H1 (cell line): ENCODE data around the gene QSOX1. TPM values are rescaled to one million over a fixed set of nuclear protein-coding genes. Genes with fewer than 3 reads are reported as not detected.

Experiments used
- BCL11A ChIP-seq, 2 experiments: IDR thresholded peaks; one replicate each; pipeline ENCODE4 v1.6.1; 2011; ENCODE audit warnings: low read depth in 2 of 2, low read length in 2 of 2, mild to moderate bottlenecking in 2 of 2
- CHD2 ChIP-seq: IDR thresholded peaks from 2 replicates; pipeline ENCODE4 v1.6.1; 2012; ENCODE audit warnings: low read length, improper control_type of control experiment
- FOSL1 ChIP-seq: IDR thresholded peaks from 2 replicates; pipeline ENCODE4 v1.6.1; 2011; ENCODE audit warnings: mild to moderate bottlenecking, low read depth, low read length, moderate library complexity; ENCODE audit not compliant: insufficient read depth
- HDAC2 ChIP-seq, 2 experiments: fragments of 300-600 bp in 1 of 2; sonication (generic) in 1 of 2; IDR thresholded peaks; 2 replicates each; pipeline ENCODE4 v1.6.1; 2011 to 2012; ENCODE audit warnings: low read depth in 2 of 2, low read length in 2 of 2, mild to moderate bottlenecking in 2 of 2, moderate library complexity in 2 of 2, borderline replicate concordance in 1 of 2, inconsistent platforms in 1 of 2
- KDM1A ChIP-seq: fragments of 200-600, 300-600 bp; sonication (generic); IDR thresholded peaks from 2 replicates; pipeline ENCODE4 v1.7.1; 2016; ENCODE audit warnings: mild to moderate bottlenecking, low read length, borderline replicate concordance
- KDM5A ChIP-seq: fragments of 200-600 bp; IDR thresholded peaks from 2 replicates; pipeline ENCODE4 v1.7.1; 2012; ENCODE audit warnings: mild to moderate bottlenecking, low read length, inconsistent platforms, mixed read lengths
- MAX ChIP-seq: IDR thresholded peaks from 2 replicates; pipeline ENCODE4 v1.6.1; 2012; ENCODE audit warnings: inconsistent platforms
- NANOG ChIP-seq: IDR thresholded peaks from 2 replicates; pipeline ENCODE4 v1.6.1; 2011; ENCODE audit warnings: low read length, low read depth, mild to moderate bottlenecking, inconsistent platforms; ENCODE audit not compliant: insufficient read depth, poor library complexity, severe bottlenecking
- NRF1 ChIP-seq: IDR thresholded peaks from 2 replicates; pipeline ENCODE4 v1.6.1; 2011; ENCODE audit warnings: mild to moderate bottlenecking, low read depth, low read length, improper control_type of control experiment
- SIX5 ChIP-seq: IDR thresholded peaks from 2 replicates; pipeline ENCODE4 v1.6.1; 2011; ENCODE audit warnings: mild to moderate bottlenecking, low read depth, low read length
- polyA plus RNA-seq, 7 experiments: library from polyadenylated mRNA; depleted of rRNA in 3 of 7; stranded (reverse) in 5 of 7; unstranded in 2 of 7; fragments of >200 nt in 5 of 7; fragments of 200-250 nt in 2 of 7; gene quantifications; 1 replicate in 5 of 7; 2 replicates in 1 of 7; 4 replicates in 1 of 7; pipeline versions ENCODE4 v1.2.1 to v1.2.3, GENCODE V29; 2011 to 2013; ENCODE audit warnings: missing spikeins in 2 of 7, mixed read lengths in 2 of 7
- total RNA-seq: library from RNA; stranded (reverse); fragmentation: NEBNext Ultra II Directional; extraction: Animal tissue kit (Norgen Biotek cat#: 25700); gene quantifications from 2 replicates; pipeline ENCODE4 v1.2.1, GENCODE V29; 2021

QSOX1 gene
- total and polyA plus RNA-seq, 2 of the 8 experiments (the other 6 are each of a cell fraction or from before 2014, with no cell fraction given) = 97.7 to 123 TPM

GRCh38 chr1:180250883-180251509 is 96.3 kb downstream of the QSOX1 start (continued):
- TF ChIP-seq NANOG (no peak), CHD2 (no peak), FOSL1 (no peak), KDM5A (no peak), KDM1A (no peak), HDAC2 (IDR thresholded peaks at IDR 0.05; ENCODE audit: borderline replicate concordance in 1 of 2, low read depth in 2 of 2, low read length in 2 of 2) (no peak), SIX5 (no peak), NRF1 (no peak), BCL11A (IDR thresholded peaks at IDR 0.05; ENCODE audit: low read depth in 2 of 2, low read length in 2 of 2) (no peak), MAX (no peak)
